ENCODE results near the gene BTRC. TPM values are rescaled to one million over a fixed set of nuclear protein-coding genes. Genes with fewer than 3 reads are reported as not detected.

The BTRC gene
- 7.6 to 10.1 TPM (median 8.5 TPM) in 5 replicates for total RNA-seq (2022; extraction: Qiagen RNA extraction)

GRCh38 chr10:101353692-101354327 is at the start of gene BTRC:
Gene BTRC (plus strand): TSS chr10:101354165. CDS start chr10:101354181, 16 bp downstream.

GRCh38 chr10:101587725-101588653 is 234.0 kb downstream of the BTRC start, which contains the start of the genes DPCD and POLL:
Gene DPCD (plus strand): TSS chr10:101588321. CDS start chr10:101588337, 16 bp downstream.
Gene POLL (minus strand): TSS chr10:101588257. CDS start chr10:101587360, 897 bp downstream.

Other genes starting within 250 kb of the BTRC start
- gene TLX1, start 222.9 kb upstream of the BTRC start, total RNA-seq (2022; extraction: Qiagen RNA extraction) = not detected in 5 replicates
- not detected in 5 replicates for gene LBX1, start 124.7 kb upstream of the BTRC start, total RNA-seq (2022; extraction: Qiagen RNA extraction)
- gene POLL, start 234.1 kb downstream of the BTRC start, total RNA-seq (2022; extraction: Qiagen RNA extraction) = 11.9 to 17.6 TPM (median 17.2 TPM) in 5 replicates
- gene DPCD, start 234.2 kb downstream of the BTRC start, total RNA-seq (2022; extraction: Qiagen RNA extraction) = 30.7 to 38.6 TPM (median 31.7 TPM) in 5 replicates

Measured in A549 treated with AZD2906 at 1 μM for 4 hours (cell line).